Mesenchymal stem cell (in vitro differentiated cells and primary cell): Measurements from ENCODE around the gene INTS2.
"Not testable (repeated sequence)": the region's sequence is repeated elsewhere in the genome, so short reads cannot be mapped to it uniquely, and the experiment has no call there.

Experiments used
- DNase-seq: peaks from one replicate; pipeline ENCODE4 v3.0.0-alpha.2; 2013
- H2AFZ ChIP-seq: one replicate; pipeline ENCODE4 v1.6.1; 2013; ENCODE audit warnings: low read depth, mild to moderate bottlenecking, control low read depth, inconsistent platforms, low read length, moderate library complexity
- H2AK5ac ChIP-seq: 2 replicates; pipeline ENCODE4 v1.6.1; 2013; ENCODE audit warnings: low read length, moderate library complexity, mild to moderate bottlenecking, inconsistent platforms; ENCODE audit not compliant: severe bottlenecking
- H2BK120ac ChIP-seq: one replicate; pipeline ENCODE4 v1.6.1; 2013; ENCODE audit warnings: low read depth, mild to moderate bottlenecking, inconsistent platforms, low read length, moderate library complexity
- H2BK12ac ChIP-seq, 2 experiments: one replicate each; pipeline ENCODE4 v1.6.1; 2013; ENCODE audit warnings: inconsistent platforms in 2 of 2, low read length in 2 of 2, mild to moderate bottlenecking in 2 of 2, moderate library complexity in 2 of 2, control low read depth in 1 of 2
- H2BK15ac ChIP-seq: one replicate; pipeline ENCODE4 v1.6.1; 2013; ENCODE audit warnings: mild to moderate bottlenecking, low read depth, inconsistent platforms; ENCODE audit not compliant: poor library complexity, severe bottlenecking
- H2BK5ac ChIP-seq: 2 replicates; pipeline ENCODE4 v1.6.1; 2013; ENCODE audit warnings: low read depth, mild to moderate bottlenecking, low read length, control low read depth, inconsistent platforms; ENCODE audit not compliant: poor library complexity, severe bottlenecking
- H3K14ac ChIP-seq, 2 experiments: one replicate each; pipeline ENCODE4 v1.6.1; 2013; ENCODE audit warnings: inconsistent platforms in 2 of 2, low read length in 2 of 2, control low read depth in 1 of 2, mild to moderate bottlenecking in 1 of 2, moderate library complexity in 1 of 2
- H3K18ac ChIP-seq, 2 experiments: one replicate each; pipeline ENCODE4 v1.6.1; 2013; ENCODE audit warnings: inconsistent platforms in 2 of 2, low read length in 2 of 2, control low read depth in 1 of 2, low read depth in 1 of 2, mild to moderate bottlenecking in 1 of 2
- H3K23ac ChIP-seq, 2 experiments: one replicate each; pipeline ENCODE4 v1.6.1; 2013; ENCODE audit warnings: inconsistent platforms in 2 of 2, low read length in 2 of 2, mild to moderate bottlenecking in 2 of 2, moderate library complexity in 2 of 2, control low read depth in 1 of 2
- H3K27ac ChIP-seq: 2 replicates; pipeline ENCODE4 v1.5.1; 2013; ENCODE audit warnings: mild to moderate bottlenecking, moderate library complexity, low read length, control low read depth, inconsistent platforms; ENCODE audit not compliant: poor library complexity, severe bottlenecking
- H3K27me3 ChIP-seq, 2 experiments: 2 replicates each; pipeline versions ENCODE4 v1.6.1 to v1.7.0; 2013; ENCODE audit warnings: low read length in 2 of 2, mild to moderate bottlenecking in 2 of 2, moderate library complexity in 2 of 2, control low read depth in 1 of 2, inconsistent platforms in 1 of 2; ENCODE audit not compliant: control insufficient read depth in 1 of 2, insufficient read depth in 1 of 2
- H3K36me3 ChIP-seq, 2 experiments: 2 replicates each; pipeline versions ENCODE4 v1.6.1 to v1.7.0; 2013; ENCODE audit warnings: low read length in 2 of 2, control low read depth in 1 of 2, inconsistent platforms in 1 of 2, low read depth in 1 of 2, mild to moderate bottlenecking in 1 of 2; ENCODE audit not compliant: insufficient read depth in 2 of 2, control insufficient read depth in 1 of 2
- H3K4ac ChIP-seq, 2 experiments: one replicate each; pipeline ENCODE4 v1.6.1; 2013; ENCODE audit warnings: inconsistent platforms in 2 of 2, low read length in 2 of 2, mild to moderate bottlenecking in 2 of 2, moderate library complexity in 2 of 2, control low read depth in 1 of 2, low read depth in 1 of 2
- H3K4me1 ChIP-seq: 2 replicates; pipeline ENCODE4 v1.6.1; 2013; ENCODE audit warnings: low read depth, low read length, control low read depth; ENCODE audit not compliant: control insufficient read depth, insufficient read depth
- H3K4me2 ChIP-seq: 2 replicates; pipeline ENCODE4 v1.6.1; 2013; ENCODE audit warnings: low read length, mild to moderate bottlenecking, inconsistent platforms; ENCODE audit not compliant: poor library complexity, severe bottlenecking
- H3K4me3 ChIP-seq, 2 experiments: 2 replicates each; pipeline versions ENCODE4 v1.5.1 to v1.7.0; 2013; ENCODE audit warnings: low read length in 2 of 2, mild to moderate bottlenecking in 2 of 2, control low read depth in 1 of 2, low read depth in 1 of 2; ENCODE audit not compliant: insufficient read depth in 1 of 2
- H3K79me1 ChIP-seq: replicated peaks from 2 replicates; pipeline ENCODE4 v1.6.1; 2013; ENCODE audit warnings: mild to moderate bottlenecking, control low read depth, low read length, inconsistent platforms; ENCODE audit not compliant: poor library complexity, severe bottlenecking
- H3K9ac ChIP-seq: 2 replicates; pipeline ENCODE4 v1.7.0; 2013; ENCODE audit warnings: mild to moderate bottlenecking, low read length, moderate library complexity
- H3K9me3 ChIP-seq: 2 replicates; pipeline ENCODE4 v1.7.0; 2013; ENCODE audit warnings: mild to moderate bottlenecking, low read length; ENCODE audit not compliant: control insufficient read depth
- H4K8ac ChIP-seq: one replicate; pipeline ENCODE4 v1.6.1; 2013; ENCODE audit warnings: inconsistent platforms, mild to moderate bottlenecking, low read length, moderate library complexity
- H4K91ac ChIP-seq: one replicate; pipeline ENCODE4 v1.6.1; 2013; ENCODE audit warnings: mild to moderate bottlenecking, low read length, inconsistent platforms
- WGBS: methylation state at CpG from one replicate; pipeline ENCODE4 v1.1.7; 2013; ENCODE audit warnings: mixed read lengths; 5-methylcytosine and 5-hydroxymethylcytosine counted together

Gene INTS2

DNA sequence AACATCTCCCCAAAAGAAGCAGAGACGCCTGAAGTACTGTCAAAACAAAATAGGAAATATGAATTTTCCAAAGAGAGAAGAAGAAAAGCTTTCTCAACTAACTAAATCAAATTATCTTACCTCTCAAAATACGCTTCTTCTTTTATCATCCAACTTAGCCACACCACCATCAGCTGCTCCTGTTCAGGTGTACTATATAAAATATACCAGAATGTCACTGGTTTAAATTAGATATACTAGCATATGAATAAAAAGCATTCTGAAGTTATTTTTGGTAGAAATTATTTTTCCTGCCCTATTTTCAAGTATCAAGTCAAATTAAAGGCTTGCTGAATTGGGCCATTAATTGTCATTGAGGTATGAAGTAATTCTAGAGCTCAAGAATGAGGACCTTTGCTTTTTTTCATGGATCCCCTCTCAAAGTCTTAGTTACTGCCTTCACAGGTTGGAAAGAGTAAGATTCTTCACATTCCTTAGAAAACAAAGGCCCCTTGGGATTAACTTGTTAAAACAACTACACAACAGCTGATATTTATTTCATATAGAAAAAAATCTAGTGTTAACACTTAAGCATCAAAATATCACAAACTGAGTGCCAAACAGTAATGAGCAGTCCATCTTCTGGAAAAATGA is 30.1 kb downstream of the INTS2 start:
- Histone ChIP-seq H3K14ac (no peak overlapping the region), H3K4ac (no peak overlapping the region), H3K4me1 (no peaks in the 10 kb centered on the region), H2AFZ (no peak overlapping the region), H3K36me3 (peaks cover 16 to 63% of the 10 kb centered on the region in 2 experiments), H3K79me1 (no peaks in the 10 kb centered on the region), H2BK5ac (no peak overlapping the region), H3K4me3 (no peak overlapping the region), H2BK120ac (no peak overlapping the region), H3K23ac (no peak overlapping the region), H3K27me3 (no peaks in the 10 kb centered on the region), H3K9ac (no peak overlapping the region), H3K9me3 (no peaks in the 10 kb centered on the region), H2BK15ac (no peak overlapping the region), H2AK5ac (no peak overlapping the region), H2BK12ac (no peak overlapping the region), H3K27ac (no peak overlapping the region), H4K8ac (no peak overlapping the region), H3K18ac (no peak overlapping the region), H4K91ac (no peak overlapping the region), H3K4me2 (no peak overlapping the region)
- no peak for DNase-seq
- 100% methylated on average over 1 of the region's 2 CpGs for WGBS

DNA sequence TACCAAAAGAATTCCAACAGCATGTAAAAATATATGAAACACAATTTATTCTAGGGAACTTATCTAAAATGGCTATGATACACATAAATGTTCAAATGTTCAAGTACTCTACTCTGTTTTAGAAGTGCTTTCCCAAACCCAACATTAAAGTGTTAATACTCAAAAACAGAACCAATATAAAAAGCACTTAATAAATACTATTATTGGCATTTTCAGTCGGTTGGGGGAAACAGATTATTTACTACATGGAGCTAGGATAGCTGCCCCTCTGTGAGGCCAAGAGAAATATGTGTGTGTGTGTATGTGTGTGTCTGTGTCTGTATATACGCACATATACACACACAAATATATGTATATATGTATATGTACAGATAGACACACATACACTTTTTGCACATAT is 32.4 kb downstream of the INTS2 start:
- WGBS = no CpG with 5 or more reads among the region's 2 CpGs
- no peak for DNase-seq
- H3K36me3 ChIP-seq = peaks cover 10 to 60% of the 10 kb centered on the region in 2 experiments
- no peak overlapping the region for H4K8ac ChIP-seq
- no peak overlapping the region for H3K27ac ChIP-seq
- no peak overlapping the region for H2BK120ac ChIP-seq
- no peak overlapping the region for H2AK5ac ChIP-seq
- no peaks in the 10 kb centered on the region for H3K27me3 ChIP-seq
- H3K18ac ChIP-seq = no peak overlapping the region
- H3K4me2 ChIP-seq = no peak overlapping the region
- H2BK5ac ChIP-seq = no peak overlapping the region
- H3K23ac ChIP-seq = no peak overlapping the region
- no peak overlapping the region for H2BK12ac ChIP-seq
- H4K91ac ChIP-seq = no peak overlapping the region
- no peak overlapping the region for H3K4me3 ChIP-seq
- H3K79me1 ChIP-seq = no peaks in the 10 kb centered on the region
- no peak overlapping the region for H3K14ac ChIP-seq
- H2AFZ ChIP-seq = no peak overlapping the region
- H3K4ac ChIP-seq = no peak overlapping the region
- no peaks in the 10 kb centered on the region for H3K9me3 ChIP-seq
- H3K9ac ChIP-seq = no peak overlapping the region
- no peak overlapping the region for H2BK15ac ChIP-seq
- no peaks in the 10 kb centered on the region for H3K4me1 ChIP-seq

DNA sequence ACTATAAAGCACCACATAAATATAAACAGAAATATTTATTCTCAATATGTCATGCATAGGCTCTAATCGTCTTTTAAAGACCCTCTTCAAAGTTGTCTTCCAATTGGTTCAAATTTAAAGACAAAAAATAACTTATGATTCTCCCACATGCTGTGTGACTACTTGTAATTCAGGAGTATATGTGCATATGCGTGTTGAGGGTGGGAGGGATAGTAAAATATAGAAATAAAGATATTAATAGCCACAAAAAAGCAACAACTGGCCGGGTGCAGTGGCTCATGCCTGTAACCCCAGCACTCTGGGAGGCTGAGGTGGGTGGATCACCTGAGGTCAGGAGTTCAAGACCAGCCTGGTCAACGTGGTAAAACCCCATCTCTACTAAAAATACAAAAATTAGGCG is 33.5 kb downstream of the INTS2 start:
- 100% methylated on average over 3 of the region's 5 CpGs for WGBS
- not testable (repeated sequence) for H3K9ac ChIP-seq, H2BK12ac ChIP-seq, H3K4me3 ChIP-seq, H3K79me1 ChIP-seq, H4K91ac ChIP-seq, H3K18ac ChIP-seq, H3K27me3 ChIP-seq, DNase-seq, H4K8ac ChIP-seq, H2BK120ac ChIP-seq, H2BK5ac ChIP-seq, H2BK15ac ChIP-seq, H3K14ac ChIP-seq, H3K27ac ChIP-seq, H3K4me1 ChIP-seq, H3K4me2 ChIP-seq, H3K23ac ChIP-seq, H2AFZ ChIP-seq, H2AK5ac ChIP-seq, H3K4ac ChIP-seq, H3K9me3 ChIP-seq
- H3K36me3 ChIP-seq = peaks cover 10 to 57% of the 10 kb centered on the region in 2 experiments

DNA sequence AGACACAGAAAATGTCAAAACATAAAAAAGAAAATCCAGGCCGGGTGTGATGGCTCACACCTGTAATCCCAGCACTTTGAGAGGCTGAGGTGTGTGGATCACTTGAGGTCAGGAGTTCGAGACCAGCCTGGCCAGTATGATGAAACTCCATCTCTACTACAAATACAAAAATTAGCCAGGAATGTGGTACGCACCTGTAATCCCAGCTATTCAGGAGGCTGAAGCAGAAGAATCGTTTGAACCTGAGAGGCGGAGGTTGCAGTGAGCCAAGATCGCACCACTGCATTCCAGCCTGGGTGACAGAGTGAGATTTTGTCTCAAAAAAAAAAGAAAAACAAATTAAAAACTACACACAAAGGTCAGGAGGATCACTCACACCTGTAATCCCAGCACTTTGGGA is 40.0 kb downstream of the INTS2 start:
- H3K9me3 ChIP-seq, H2AFZ ChIP-seq, H3K79me1 ChIP-seq, DNase-seq, H2BK12ac ChIP-seq, H2BK120ac ChIP-seq, H3K23ac ChIP-seq, H4K91ac ChIP-seq, H2BK5ac ChIP-seq, H2AK5ac ChIP-seq, H2BK15ac ChIP-seq, H3K27me3 ChIP-seq, H3K4me1 ChIP-seq, H3K4ac ChIP-seq, H3K4me2 ChIP-seq, H3K4me3 ChIP-seq, H3K9ac ChIP-seq, H3K27ac ChIP-seq, H3K18ac ChIP-seq, H3K14ac ChIP-seq, H4K8ac ChIP-seq: not testable (repeated sequence)
- peaks cover 15 to 72% of the 10 kb centered on the region in 2 experiments for H3K36me3 ChIP-seq
- WGBS = 100% methylated on average over 6 of the region's 6 CpGs
